Right atrium auricular region (tissue), 2 donors: ENCODE data around the gene POLE2. TPM values are rescaled to one million over a fixed set of nuclear protein-coding genes. Genes with fewer than 3 reads are reported as not detected.
"Not testable (repeated sequence)": the region's sequence is repeated elsewhere in the genome, so short reads cannot be mapped to it uniquely, and the experiment has no call there.

Experiments used
- DNase-seq: peaks from one replicate; pipeline ENCODE4 v3.0.0-alpha.2; 2019; ENCODE audit warnings: low spot score
- H3K27ac ChIP-seq, 2 donors: fragments of 200-600 bp; sonication (generic); 1 replicate in 1 of 2; 2 replicates in 1 of 2; pipeline ENCODE4 v1.5.1; 2016 to 2019
- H3K27me3 ChIP-seq, 2 donors: fragments of 200-600 bp; sonication (generic); one replicate each; pipeline versions ENCODE4 v1.5.1 to v1.6.0; 2017 to 2019
- H3K36me3 ChIP-seq: fragments of 200-600 bp; sonication (generic); one replicate; pipeline ENCODE4 v1.5.1; 2016
- H3K4me1 ChIP-seq, 2 donors: fragments of 200-600 bp; sonication (generic); one replicate each; pipeline versions ENCODE4 v1.5.1 to v1.6.0; 2017 to 2019
- H3K4me3 ChIP-seq, 2 donors: fragments of 200-600 bp; sonication (generic); 1 replicate in 1 of 2; 2 replicates in 1 of 2; pipeline ENCODE4 v1.5.1; 2017 to 2019; ENCODE audit warnings: mild to moderate bottlenecking in 1 of 2, moderate library complexity in 1 of 2
- H3K9me3 ChIP-seq, 2 donors: fragments of 200-600 bp; sonication (generic); one replicate each; pipeline ENCODE4 v1.5.1; 2019
- total RNA-seq, 2 donors: library from RNA; depleted of rRNA; stranded (reverse); fragments of >200 nt; gene quantifications; one replicate each; pipeline ENCODE4 v1.1.0, GENCODE V29; 2016
- TF ChIP-seq, protein P1 (sequence below), 2 donors: fragments of 200-600 bp; sonication (generic); IDR thresholded peaks; one replicate each; pipeline ENCODE4 v1.5.1; 2019; ENCODE audit warnings: antibody characterized with exemption in 2 of 2

The POLE2 gene
- total RNA-seq, 2 donors from 2014 or later = 2.3 TPM; not detected in 1

- TF ChIP-seq, protein P1, sequence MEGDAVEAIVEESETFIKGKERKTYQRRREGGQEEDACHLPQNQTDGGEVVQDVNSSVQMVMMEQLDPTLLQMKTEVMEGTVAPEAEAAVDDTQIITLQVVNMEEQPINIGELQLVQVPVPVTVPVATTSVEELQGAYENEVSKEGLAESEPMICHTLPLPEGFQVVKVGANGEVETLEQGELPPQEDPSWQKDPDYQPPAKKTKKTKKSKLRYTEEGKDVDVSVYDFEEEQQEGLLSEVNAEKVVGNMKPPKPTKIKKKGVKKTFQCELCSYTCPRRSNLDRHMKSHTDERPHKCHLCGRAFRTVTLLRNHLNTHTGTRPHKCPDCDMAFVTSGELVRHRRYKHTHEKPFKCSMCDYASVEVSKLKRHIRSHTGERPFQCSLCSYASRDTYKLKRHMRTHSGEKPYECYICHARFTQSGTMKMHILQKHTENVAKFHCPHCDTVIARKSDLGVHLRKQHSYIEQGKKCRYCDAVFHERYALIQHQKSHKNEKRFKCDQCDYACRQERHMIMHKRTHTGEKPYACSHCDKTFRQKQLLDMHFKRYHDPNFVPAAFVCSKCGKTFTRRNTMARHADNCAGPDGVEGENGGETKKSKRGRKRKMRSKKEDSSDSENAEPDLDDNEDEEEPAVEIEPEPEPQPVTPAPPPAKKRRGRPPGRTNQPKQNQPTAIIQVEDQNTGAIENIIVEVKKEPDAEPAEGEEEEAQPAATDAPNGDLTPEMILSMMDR (IDR thresholded peaks at IDR 0.05) = peak in 1 of 2 donors; percentile 2
- peak overlapping the region; percentile 91 for H3K27ac ChIP-seq
- peaks cover 0 to 41% of the 10 kb centered on the region in 2 donors for H3K4me1 ChIP-seq
- H3K27me3 ChIP-seq = no peaks in the 10 kb centered on the region
- peak overlapping the region; percentile 73 to 82 for H3K4me3 ChIP-seq
- H3K36me3 ChIP-seq = peaks cover 20% of the 10 kb centered on the region
- peak; percentile 75 for DNase-seq
- H3K9me3 ChIP-seq = no peaks in the 10 kb centered on the region
Measured at GRCh38 chr14:49621114-49621881, 66.7 kb downstream of the POLE2 start.

DNA sequence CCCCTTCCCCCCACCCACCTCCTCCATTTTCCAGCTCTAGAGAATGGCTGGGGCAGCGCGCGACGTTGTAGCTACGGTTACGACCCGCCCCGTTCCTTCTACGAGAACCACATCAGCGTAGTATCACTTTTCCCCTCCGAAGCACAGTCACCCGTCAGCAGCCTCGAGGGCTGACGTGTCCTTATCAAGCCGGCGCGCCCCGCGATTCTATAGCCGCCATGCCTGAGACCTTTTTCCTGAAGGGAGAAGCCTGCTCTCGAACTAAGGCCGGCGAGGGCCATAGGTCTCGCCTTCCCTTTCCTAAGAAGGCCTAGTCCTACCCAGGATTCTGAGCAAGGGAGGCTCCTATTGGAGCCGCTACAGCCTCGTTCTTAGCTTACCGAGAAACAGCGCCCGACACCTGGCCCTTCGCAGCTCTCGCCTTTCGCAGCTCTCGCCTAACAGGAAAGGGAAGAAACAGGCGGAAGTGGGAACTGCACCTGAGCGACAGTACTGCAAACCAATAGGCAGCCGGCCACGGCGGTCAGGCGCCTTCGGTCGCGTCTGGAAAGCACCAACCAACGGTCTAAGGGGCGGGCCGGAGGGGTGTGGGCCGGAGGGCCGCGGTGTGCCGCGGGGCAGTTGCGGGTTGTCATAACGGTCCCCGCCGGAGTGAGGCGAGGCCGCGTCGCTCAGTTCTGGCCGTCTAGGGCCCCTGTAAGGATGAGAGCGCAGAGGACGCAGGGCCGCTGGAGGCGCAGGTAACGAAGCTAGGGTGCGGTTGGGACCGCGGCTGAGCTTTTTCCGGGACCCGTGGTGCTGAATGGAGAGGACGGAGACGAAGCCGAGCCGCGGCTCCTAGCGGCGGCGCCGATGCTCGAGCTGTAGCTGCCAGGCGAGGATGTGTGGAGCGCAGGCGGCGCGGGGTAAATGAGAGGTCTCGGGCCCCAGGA is 67.6 kb downstream of the POLE2 start, which contains the start of the genes MGAT2 and RPL36AL:
Gene MGAT2 (plus strand): TSS at position 618 of the 932 bp plus-strand sequence. CDS start 470 bp downstream, outside the sequence.
Gene RPL36AL (minus strand): TSS at position 445 of the 932 bp plus-strand sequence. CDS start 1,522 bp downstream, outside the sequence.
- Histone ChIP-seq H3K36me3 (peaks cover 16% of the 10 kb centered on the region), H3K27ac (peak within 1 kb of the TSS; percentile 91), H3K9me3 (no peaks in the 10 kb centered on the region), H3K4me3 (peak within 1 kb of the TSS; percentile 73 to 82), H3K27me3 (no peaks in the 10 kb centered on the region), H3K4me1 (peaks cover 0 to 41% of the 10 kb centered on the region in 2 donors)
- TF ChIP-seq, protein P1 (IDR thresholded peaks at IDR 0.05) = peak; percentile 19 to 52
- peak; percentile 98 for DNase-seq

DNA sequence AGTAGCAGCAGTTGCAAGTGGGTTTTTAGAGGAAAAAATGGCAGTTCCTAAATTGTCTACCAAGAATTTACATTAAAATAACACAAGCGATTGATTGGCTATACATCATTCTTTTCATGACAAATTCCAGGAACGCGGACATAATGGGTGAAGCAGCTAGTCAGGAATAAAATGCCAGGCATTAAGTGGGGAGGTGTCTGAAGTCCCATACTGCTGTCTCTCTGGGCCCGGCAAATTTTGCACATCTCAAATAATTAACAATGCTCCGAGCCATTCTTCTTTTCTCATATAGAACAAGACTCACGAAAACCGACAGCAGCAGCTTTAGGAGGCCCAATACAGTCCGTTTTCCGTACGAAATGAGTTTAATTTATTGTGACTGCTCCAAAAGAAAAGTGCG is 68.3 kb downstream of the POLE2 start:
- Histone ChIP-seq H3K9me3 (no peaks in the 10 kb centered on the region), H3K4me1 (peaks cover 0 to 41% of the 10 kb centered on the region in 2 donors), H3K4me3 (peak overlapping the region; percentile 73 to 82), H3K27ac (peak overlapping the region; percentile 91), H3K36me3 (peaks cover 16% of the 10 kb centered on the region), H3K27me3 (no peaks in the 10 kb centered on the region)
- TF ChIP-seq, protein P1 (IDR thresholded peaks at IDR 0.05) = no peak
- DNase-seq = no peak

GRCh38 chr14:49619273-49619672 is 68.7 kb downstream of the POLE2 start:
- H3K27ac ChIP-seq, H3K9me3 ChIP-seq, DNase-seq, H3K27me3 ChIP-seq: not testable (repeated sequence)
- Histone ChIP-seq H3K36me3 (peaks cover 16% of the 10 kb centered on the region), H3K4me1 (peaks cover 0 to 41% of the 10 kb centered on the region in 2 donors), H3K4me3 (peak overlapping the region; percentile 73 to 82)

DNA sequence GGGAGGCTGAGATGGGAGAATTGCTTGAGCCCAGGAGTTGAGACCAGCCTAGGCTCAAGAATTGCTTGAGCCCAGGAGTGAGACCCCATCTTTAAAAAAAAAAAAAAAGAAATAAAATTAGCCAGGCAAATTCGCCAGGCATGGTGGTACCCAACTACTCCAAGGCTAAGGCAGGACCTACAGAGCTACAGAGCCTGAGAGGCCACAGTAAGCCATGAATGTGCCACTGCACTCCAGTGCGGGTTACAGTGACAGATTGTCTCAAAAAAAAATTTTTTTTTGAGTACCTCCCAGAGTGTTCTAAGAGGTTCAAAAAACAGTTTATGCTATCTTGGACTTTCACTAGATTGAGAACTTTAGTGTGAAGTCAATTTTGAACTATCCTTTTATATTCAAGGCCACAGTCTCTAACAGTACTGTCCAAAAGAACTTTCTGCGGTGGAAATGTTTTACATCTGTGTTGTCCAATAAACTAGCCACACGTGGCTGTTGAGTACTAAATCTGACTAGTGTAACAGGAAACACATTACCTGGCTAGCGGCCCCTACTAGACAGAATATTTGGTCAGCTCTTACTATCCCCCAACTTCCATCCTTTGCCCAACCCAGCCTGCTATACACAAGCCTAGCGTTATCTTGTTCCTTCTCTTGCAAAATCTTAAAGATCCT is 70.0 kb downstream of the POLE2 start:
- H3K36me3 ChIP-seq = peaks cover 16% of the 10 kb centered on the region
- H3K27ac ChIP-seq = no peak overlapping the region
- H3K9me3 ChIP-seq = no peaks in the 10 kb centered on the region
- H3K4me1 ChIP-seq = peaks cover 0 to 29% of the 10 kb centered on the region in 2 donors
- TF ChIP-seq, protein P1 (IDR thresholded peaks at IDR 0.05) = no peak
- DNase-seq = no peak
- H3K27me3 ChIP-seq = no peaks in the 10 kb centered on the region
- H3K4me3 ChIP-seq = no peak overlapping the region
